IMR-90 (cell line): ENCODE data around the gene ALKBH7.

Experiments used
- CTCF ChIP-seq: conservative IDR thresholded peaks from 2 replicates; pipeline ENCODE4 v1.5.1; 2012; ENCODE audit warnings: mild to moderate bottlenecking, low read depth, low read length, improper control_type of control experiment
- ELK1 ChIP-seq: fragments of 150-350 bp; IDR thresholded peaks from 2 replicates; pipeline ENCODE4 v1.6.1; 2016; ENCODE audit warnings: low read depth, mild to moderate bottlenecking, low read length, moderate library complexity, borderline replicate concordance
- POLR2A ChIP-seq: IDR thresholded peaks from 2 replicates; pipeline ENCODE4 v1.6.1; 2012; ENCODE audit warnings: mild to moderate bottlenecking, low read depth, low read length

GRCh38 chr19:6340493-6341201 is 31.9 kb upstream of the ALKBH7 start:
- TF ChIP-seq CTCF, result no peak
- TF ChIP-seq ELK1, result no peak
- TF ChIP-seq POLR2A, result no peak
